Caco-2 (cell line): Measurements from ENCODE around the gene EPHB1. TPM values are rescaled to one million over a fixed set of nuclear protein-coding genes. Genes with fewer than 3 reads are reported as not detected.

Experiments used
- BruUV-seq: library from RNA; stranded (reverse); fragments of 400-500 nt; replicated peaks from 2 replicates; lab custom pipeline; 2021; lab: Mats Ljungman, UMichigan
- CTCF ChIA-PET: fragments of 300-600 bp; sonication (Branson Sonifier 250); formaldehyde crosslinking; loops from one replicate; lab custom pipeline; 2022; ENCODE audit warnings: antibody characterized with exemption; lab: Charles Lee
- POLR2A ChIA-PET: fragments of 300-600 bp; sonication (Branson Sonifier 250); formaldehyde crosslinking; loops from one replicate; lab custom pipeline; 2022; ENCODE audit warnings: antibody characterized with exemption; lab: Charles Lee
- DNase-seq, 2 experiments: peaks; one replicate each; pipeline versions ENCODE4 v3.0.0 to v3.0.0-alpha.2; 2020 to 2022
- H3K27me3 ChIP-seq: replicated peaks from 2 replicates; pipeline ENCODE4 v1.6.0; 2011; ENCODE audit warnings: low read length; ENCODE audit not compliant: control insufficient read depth, insufficient read depth
- H3K36me3 ChIP-seq: 2 replicates; pipeline ENCODE4 v1.5.1; 2011; ENCODE audit warnings: low read length; ENCODE audit not compliant: control insufficient read depth, insufficient read depth
- H3K4me1 ChIP-seq: fragments of 250-450 bp; sonication (Bioruptor Pico); 2 replicates; pipeline ENCODE4 v1.5.1; 2020; ENCODE audit warnings: mild to moderate bottlenecking
- H3K4me3 ChIP-seq: 2 replicates; pipeline ENCODE4 v1.5.1; 2011; ENCODE audit warnings: low read depth, mild to moderate bottlenecking, control low read depth, low read length
- H3K9me3 ChIP-seq: fragments of 250-450 bp; sonication (Bioruptor Pico); 2 replicates; pipeline ENCODE4 v1.5.1; 2020; ENCODE audit warnings: mild to moderate bottlenecking, moderate library complexity
- H3K27ac Mint-ChIP-seq: one replicate; pipeline ENCODE4 v1.8.0; 2022; ENCODE audit warnings: mixed read lengths; ENCODE audit not compliant: unreplicated experiment
- H3K27me3 Mint-ChIP-seq: one replicate; pipeline ENCODE4 v1.8.0; 2022; ENCODE audit warnings: mixed read lengths; ENCODE audit not compliant: insufficient read depth, unreplicated experiment
- H3K36me3 Mint-ChIP-seq: one replicate; pipeline ENCODE4 v1.8.0; 2022; ENCODE audit warnings: mild to moderate bottlenecking, mixed read lengths; ENCODE audit not compliant: insufficient read depth, unreplicated experiment
- H3K4me1 Mint-ChIP-seq: one replicate; pipeline ENCODE4 v1.8.0; 2022; ENCODE audit warnings: low read depth, mixed read lengths; ENCODE audit not compliant: unreplicated experiment
- H3K4me3 Mint-ChIP-seq: one replicate; pipeline ENCODE4 v1.8.0; 2022; ENCODE audit warnings: mild to moderate bottlenecking, moderate library complexity, mixed read lengths; ENCODE audit not compliant: unreplicated experiment
- H3K9me3 Mint-ChIP-seq: one replicate; pipeline ENCODE4 v1.8.0; 2022; ENCODE audit warnings: mixed read lengths; ENCODE audit not compliant: unreplicated experiment
- intact Hi-C: fragments of 100-400 bp; cut with micrococcal nuclease; formaldehyde crosslinking; loops from one replicate; pipeline ENCODE4 v1.10.0; 2022; ENCODE audit not compliant: unreplicated experiment
- total RNA-seq: library from RNA; stranded (reverse); gene quantifications from 2 replicates; pipeline ENCODE4 v1.2.3, GENCODE V29; 2022
- TF ChIP-seq, protein P1 (sequence below), 2 experiments: fragments of 200-600 bp in 1 of 2; IDR thresholded peaks; 1 replicate in 1 of 2; 2 replicates in 1 of 2; pipeline versions ENCODE4 v1.5.1 to v1.8.0; 2011 to 2022; ENCODE audit warnings: antibody characterized with exemption in 1 of 2, control low read depth in 1 of 2, inconsistent platforms in 1 of 2, low read depth in 1 of 2, low read length in 1 of 2, mild to moderate bottlenecking in 1 of 2, moderate library complexity in 1 of 2; ENCODE audit not compliant: insufficient read depth in 1 of 2, severe bottlenecking in 1 of 2, unreplicated experiment in 1 of 2

Gene EPHB1
- total RNA-seq, 1 experiment from 2014 or later = 2.3 TPM

DNA sequence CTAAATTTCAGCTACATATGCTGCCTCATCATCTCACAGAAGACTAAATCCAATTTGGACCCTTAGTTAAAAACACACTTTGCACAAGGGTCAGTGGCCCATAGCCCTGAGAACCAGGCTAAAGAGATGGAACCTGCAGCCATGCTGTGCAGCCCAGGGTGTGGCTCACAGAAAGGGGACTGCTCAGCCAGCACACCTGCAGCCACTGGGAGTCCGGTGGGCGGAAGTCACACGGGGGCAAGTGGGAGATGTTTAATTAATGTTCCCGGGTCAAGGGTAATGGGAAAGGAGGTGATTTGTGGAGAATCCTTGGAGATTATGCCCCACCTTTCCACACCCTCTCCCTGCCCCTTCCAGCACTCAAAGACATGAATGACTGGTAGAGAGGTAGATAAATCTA lies 467.4 kb downstream of the EPHB1 start:
- Mint-ChIP-seq H3K9me3 (peaks cover 8% of the 10 kb centered on the region), H3K36me3 (peaks cover 10% of the 10 kb centered on the region), H3K4me1 (peaks cover 15% of the 10 kb centered on the region), H3K4me3 (no peak overlapping the region), H3K27ac (peak overlapping the region; percentile 16), H3K27me3 (peaks cover 10% of the 10 kb centered on the region)
- H3K9me3 ChIP-seq = no peaks in the 10 kb centered on the region
- peaks cover 14% of the 10 kb centered on the region for H3K4me1 ChIP-seq
- H3K4me3 ChIP-seq = no peak overlapping the region
- ChIA-PET CTCF (no interaction called here), POLR2A (no interaction called here)
- H3K27me3 ChIP-seq = no peaks in the 10 kb centered on the region
- no peaks in the 10 kb centered on the region for H3K36me3 ChIP-seq
- TF ChIP-seq, protein P1, sequence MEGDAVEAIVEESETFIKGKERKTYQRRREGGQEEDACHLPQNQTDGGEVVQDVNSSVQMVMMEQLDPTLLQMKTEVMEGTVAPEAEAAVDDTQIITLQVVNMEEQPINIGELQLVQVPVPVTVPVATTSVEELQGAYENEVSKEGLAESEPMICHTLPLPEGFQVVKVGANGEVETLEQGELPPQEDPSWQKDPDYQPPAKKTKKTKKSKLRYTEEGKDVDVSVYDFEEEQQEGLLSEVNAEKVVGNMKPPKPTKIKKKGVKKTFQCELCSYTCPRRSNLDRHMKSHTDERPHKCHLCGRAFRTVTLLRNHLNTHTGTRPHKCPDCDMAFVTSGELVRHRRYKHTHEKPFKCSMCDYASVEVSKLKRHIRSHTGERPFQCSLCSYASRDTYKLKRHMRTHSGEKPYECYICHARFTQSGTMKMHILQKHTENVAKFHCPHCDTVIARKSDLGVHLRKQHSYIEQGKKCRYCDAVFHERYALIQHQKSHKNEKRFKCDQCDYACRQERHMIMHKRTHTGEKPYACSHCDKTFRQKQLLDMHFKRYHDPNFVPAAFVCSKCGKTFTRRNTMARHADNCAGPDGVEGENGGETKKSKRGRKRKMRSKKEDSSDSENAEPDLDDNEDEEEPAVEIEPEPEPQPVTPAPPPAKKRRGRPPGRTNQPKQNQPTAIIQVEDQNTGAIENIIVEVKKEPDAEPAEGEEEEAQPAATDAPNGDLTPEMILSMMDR (IDR thresholded peaks at IDR 0.05; ENCODE audit: insufficient read depth in 1 of 2, low read depth in 1 of 2, low read length in 1 of 2, severe bottlenecking in 1 of 2, unreplicated experiment in 1 of 2) = no peak
- no TSS peak for BruUV-seq
- intact Hi-C loops = no loop called here
- DNase-seq = no peak

DNA sequence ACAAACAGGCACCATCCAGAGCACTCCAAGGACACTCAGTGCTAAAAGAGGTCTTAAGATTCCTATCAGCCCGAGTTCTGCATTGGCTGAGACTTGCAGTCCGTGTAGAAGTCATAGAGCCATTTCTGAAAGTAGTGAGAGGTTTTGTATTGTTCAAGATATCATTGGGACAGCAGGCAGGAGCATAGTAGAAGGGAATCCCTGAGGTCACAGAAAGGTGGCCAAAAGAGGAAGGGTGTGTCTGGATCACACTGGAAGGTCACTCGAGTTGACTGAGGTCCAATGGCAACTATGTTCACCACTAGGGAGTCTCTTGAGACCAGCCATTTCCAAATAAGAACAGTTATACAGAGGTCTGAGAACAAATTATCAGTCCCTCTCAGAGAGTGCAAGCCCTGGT lies 468.3 kb downstream of the EPHB1 start:
- H3K27me3 ChIP-seq = no peaks in the 10 kb centered on the region
- intact Hi-C loops = no loop called here
- H3K9me3 ChIP-seq = no peaks in the 10 kb centered on the region
- Mint-ChIP-seq H3K27me3 (peaks cover 10% of the 10 kb centered on the region), H3K9me3 (peaks cover 8% of the 10 kb centered on the region), H3K36me3 (peaks cover 10% of the 10 kb centered on the region), H3K27ac (no peak overlapping the region), H3K4me3 (no peak overlapping the region), H3K4me1 (peaks cover 15% of the 10 kb centered on the region)
- H3K4me1 ChIP-seq = peaks cover 14% of the 10 kb centered on the region
- H3K36me3 ChIP-seq = no peaks in the 10 kb centered on the region
- ChIA-PET CTCF (no interaction called here), POLR2A (no interaction called here)
- BruUV-seq = no TSS peak
- no peak overlapping the region for H3K4me3 ChIP-seq
- TF ChIP-seq, protein P1 (IDR thresholded peaks at IDR 0.05; ENCODE audit: insufficient read depth in 1 of 2, low read depth in 1 of 2, low read length in 1 of 2, severe bottlenecking in 1 of 2, unreplicated experiment in 1 of 2) = no peak
- no peak for DNase-seq

DNA sequence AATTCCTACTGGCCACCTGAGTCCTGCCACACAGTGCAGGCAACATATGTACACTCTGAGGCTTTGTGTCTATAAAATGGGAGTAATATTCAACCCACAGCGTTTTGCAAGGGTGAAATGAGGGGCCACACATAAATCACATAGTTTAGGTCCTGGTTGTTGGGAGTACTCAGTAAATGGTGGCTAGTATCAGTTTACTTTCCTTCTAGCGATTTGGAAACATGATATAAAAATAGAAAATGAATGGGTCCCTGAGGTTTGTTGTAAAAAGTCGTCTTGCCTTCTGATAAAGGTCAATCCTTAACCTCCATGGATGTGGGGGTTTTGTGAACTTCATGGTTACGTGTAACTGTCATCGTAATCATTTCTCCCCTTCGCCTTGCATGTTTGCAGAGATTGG lies 472.4 kb downstream of the EPHB1 start:
- POLR2A ChIA-PET = no interaction called here
- Mint-ChIP-seq H3K4me3 (no peak overlapping the region), H3K36me3 (no peaks in the 10 kb centered on the region), H3K27me3 (peaks cover 16% of the 10 kb centered on the region), H3K4me1 (no peaks in the 10 kb centered on the region), H3K9me3 (no peaks in the 10 kb centered on the region), H3K27ac (no peak overlapping the region)
- intact Hi-C loops = no loop called here
- BruUV-seq = no TSS peak
- Histone ChIP-seq H3K9me3 (no peaks in the 10 kb centered on the region), H3K4me3 (no peak overlapping the region), H3K27me3 (no peaks in the 10 kb centered on the region), H3K36me3 (no peaks in the 10 kb centered on the region), H3K4me1 (no peaks in the 10 kb centered on the region)
- TF ChIP-seq, protein P1 (IDR thresholded peaks at IDR 0.05; ENCODE audit: insufficient read depth in 1 of 2, low read depth in 1 of 2, low read length in 1 of 2, severe bottlenecking in 1 of 2, unreplicated experiment in 1 of 2) = no peak
- DNase-seq = no peak
- CTCF ChIA-PET = no interaction called here
